Tibial nerve (tissue), 4 donors: ENCODE data around the gene HMCN2.

Source experiments
- EP300 ChIP-seq, 2 donors: sonication (generic); formaldehyde crosslinking; IDR thresholded peaks; one replicate each; pipeline ENCODE4 v1.6.1; 2017; ENCODE audit warnings: antibody characterized with exemption in 2 of 2, mild to moderate bottlenecking in 1 of 2
- POLR2A ChIP-seq, 2 donors: fragments of 450-650 bp; IDR thresholded peaks; one replicate each; pipeline ENCODE4 v1.6.1; 2017; ENCODE audit warnings: antibody characterized with exemption in 2 of 2, mild to moderate bottlenecking in 2 of 2, moderate library complexity in 2 of 2
- TF ChIP-seq, protein P1 (sequence below), 5 experiments: fragments of 200-600 bp in 3 of 5; fragments of 450-650 bp in 2 of 5; sonication (generic) in 3 of 5; IDR thresholded peaks; one replicate each; pipeline ENCODE4 v1.5.1; 2016 to 2019; ENCODE audit warnings: antibody characterized with exemption in 5 of 5, mild to moderate bottlenecking in 3 of 5, moderate library complexity in 2 of 5

DNA sequence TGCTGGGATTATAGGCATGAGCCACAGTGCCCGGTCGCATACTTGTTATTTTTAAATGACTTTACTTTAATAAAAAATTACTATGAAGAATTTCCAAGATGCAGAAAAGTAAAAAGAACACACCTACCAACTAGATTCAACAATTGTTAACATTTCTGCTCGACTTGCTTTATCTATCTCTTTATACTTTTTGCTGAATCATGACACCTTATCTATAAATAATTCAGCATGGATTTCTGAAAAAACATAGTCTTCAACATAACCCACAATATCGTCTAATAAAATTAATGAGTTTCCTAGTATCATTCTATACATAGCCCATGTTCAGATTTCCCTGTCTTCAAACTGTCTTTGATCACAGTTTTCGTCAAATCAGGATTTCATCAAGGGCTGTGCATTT is 25.9 kb downstream of the HMCN2 start:
- TF ChIP-seq, protein P1, sequence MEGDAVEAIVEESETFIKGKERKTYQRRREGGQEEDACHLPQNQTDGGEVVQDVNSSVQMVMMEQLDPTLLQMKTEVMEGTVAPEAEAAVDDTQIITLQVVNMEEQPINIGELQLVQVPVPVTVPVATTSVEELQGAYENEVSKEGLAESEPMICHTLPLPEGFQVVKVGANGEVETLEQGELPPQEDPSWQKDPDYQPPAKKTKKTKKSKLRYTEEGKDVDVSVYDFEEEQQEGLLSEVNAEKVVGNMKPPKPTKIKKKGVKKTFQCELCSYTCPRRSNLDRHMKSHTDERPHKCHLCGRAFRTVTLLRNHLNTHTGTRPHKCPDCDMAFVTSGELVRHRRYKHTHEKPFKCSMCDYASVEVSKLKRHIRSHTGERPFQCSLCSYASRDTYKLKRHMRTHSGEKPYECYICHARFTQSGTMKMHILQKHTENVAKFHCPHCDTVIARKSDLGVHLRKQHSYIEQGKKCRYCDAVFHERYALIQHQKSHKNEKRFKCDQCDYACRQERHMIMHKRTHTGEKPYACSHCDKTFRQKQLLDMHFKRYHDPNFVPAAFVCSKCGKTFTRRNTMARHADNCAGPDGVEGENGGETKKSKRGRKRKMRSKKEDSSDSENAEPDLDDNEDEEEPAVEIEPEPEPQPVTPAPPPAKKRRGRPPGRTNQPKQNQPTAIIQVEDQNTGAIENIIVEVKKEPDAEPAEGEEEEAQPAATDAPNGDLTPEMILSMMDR (IDR thresholded peaks at IDR 0.05): no peak
- TF ChIP-seq EP300 (IDR thresholded peaks at IDR 0.05) (no peak), POLR2A (IDR thresholded peaks at IDR 0.05) (no peak)
